Liver (tissue), 9 donors: ENCODE results near the gene CABLES1. TPM values are rescaled to one million over a fixed set of nuclear protein-coding genes. Genes with fewer than 3 reads are reported as not detected.
"Not testable (repeated sequence)": the region's sequence is repeated elsewhere in the genome, so short reads cannot be mapped to it uniquely, and the experiment has no call there.

Experiments used
- DNase-seq: peaks from one replicate; pipeline ENCODE4 v3.0.0-alpha.2; 2017; ENCODE audit warnings: low spot score
- H3K27ac ChIP-seq, 2 donors: one replicate each; pipeline ENCODE4 v1.7.0; 2013; ENCODE audit warnings: inconsistent platforms in 2 of 2, low read length in 2 of 2, control low read depth in 1 of 2, low read depth in 1 of 2, mild to moderate bottlenecking in 1 of 2
- H3K27me3 ChIP-seq, 4 donors: one replicate each; pipeline versions ENCODE4 v1.6.1 to v1.7.0; 2013; ENCODE audit warnings: low read length in 3 of 4, inconsistent platforms in 1 of 4, mild to moderate bottlenecking in 1 of 4, moderate library complexity in 1 of 4; ENCODE audit not compliant: control insufficient read depth in 4 of 4, insufficient read depth in 4 of 4
- H3K36me3 ChIP-seq, 4 donors: one replicate each; pipeline versions ENCODE4 v1.6.1 to v1.7.0; 2013; ENCODE audit warnings: low read length in 3 of 4, mild to moderate bottlenecking in 3 of 4, low read depth in 1 of 4, moderate library complexity in 1 of 4; ENCODE audit not compliant: control insufficient read depth in 4 of 4, insufficient read depth in 3 of 4
- H3K4me1 ChIP-seq, 4 donors: one replicate each; pipeline versions ENCODE4 v1.6.1 to v1.7.0; 2013; ENCODE audit warnings: low read length in 3 of 4, mild to moderate bottlenecking in 3 of 4, moderate library complexity in 1 of 4; ENCODE audit not compliant: control insufficient read depth in 4 of 4, insufficient read depth in 4 of 4
- H3K4me3 ChIP-seq, 3 donors: one replicate each; pipeline versions ENCODE4 v1.6.1 to v1.7.0; 2013; ENCODE audit warnings: low read length in 3 of 3, control low read depth in 1 of 3, low read depth in 1 of 3, mild to moderate bottlenecking in 1 of 3
- H3K9ac ChIP-seq, 2 donors: one replicate each; pipeline ENCODE4 v1.7.0; 2013; ENCODE audit warnings: low read length in 2 of 2, mild to moderate bottlenecking in 2 of 2, moderate library complexity in 2 of 2, control low read depth in 1 of 2, low read depth in 1 of 2
- H3K9me3 ChIP-seq, 4 donors: one replicate each; pipeline versions ENCODE4 v1.6.1 to v1.7.0; 2013; ENCODE audit warnings: low read length in 3 of 4; ENCODE audit not compliant: control insufficient read depth in 4 of 4
- CTCF ChIP-seq: fragments of 150-350 bp; IDR thresholded peaks from 2 replicates; pipeline ENCODE4 v1.5.1; 2017; ENCODE audit warnings: improper control_type of control experiment, low read depth, low read length; ENCODE audit not compliant: missing input control
- GABPA ChIP-seq, 2 donors: IDR thresholded peaks in 1 of 2; conservative IDR thresholded peaks in 1 of 2; 2 replicates each; pipeline ENCODE4 v1.6.1; 2016; ENCODE audit warnings: antibody characterized with exemption in 2 of 2, mild to moderate bottlenecking in 1 of 2, moderate library complexity in 1 of 2
- JUND ChIP-seq, 2 donors: IDR thresholded peaks; 2 replicates each; pipeline ENCODE4 v1.6.1; 2016; ENCODE audit warnings: antibody characterized with exemption in 2 of 2
- MAX ChIP-seq: IDR thresholded peaks from 2 replicates; pipeline ENCODE4 v1.6.1; 2016; ENCODE audit warnings: antibody characterized with exemption
- NR2F2 ChIP-seq: IDR thresholded peaks from 2 replicates; pipeline ENCODE4 v1.6.1; 2016; ENCODE audit warnings: antibody characterized with exemption
- RAD21 ChIP-seq, 2 donors: IDR thresholded peaks; 2 replicates each; pipeline ENCODE4 v1.6.1; 2016; ENCODE audit warnings: antibody characterized with exemption in 2 of 2, mild to moderate bottlenecking in 2 of 2
- SP1 ChIP-seq: IDR thresholded peaks from 2 replicates; pipeline ENCODE4 v1.6.1; 2018; ENCODE audit warnings: antibody characterized with exemption, mild to moderate bottlenecking
- TAF1 ChIP-seq: conservative IDR thresholded peaks from 2 replicates; pipeline ENCODE4 v1.6.1; 2016; ENCODE audit warnings: antibody characterized with exemption, mild to moderate bottlenecking
- WGBS: extraction: QIAGEN DNeasy Blood & Tissue Kit; methylation state at CpG from one replicate; pipeline ENCODE4 v1.1.7; 2013; 5-methylcytosine and 5-hydroxymethylcytosine counted together
- polyA plus RNA-seq, 2 donors: library from polyadenylated mRNA; stranded (reverse) in 1 of 2; unstranded in 1 of 2; fragments of 200-250 nt in 1 of 2; fragments of >200 nt in 1 of 2; fragmentation: Nextera tagmentation in 1 of 2; extraction: Ambion mirVana in 1 of 2; gene quantifications; one replicate each; pipeline versions ENCODE4 v1.2.1 to v1.2.3, GENCODE V29; 2013 to 2015
- total RNA-seq, 2 donors: library from RNA; depleted of rRNA; stranded (reverse); fragments of >200 nt; gene quantifications; one replicate each; pipeline ENCODE4 v1.2.3, GENCODE V29; 2014
- TF ChIP-seq, protein P1 (sequence below): IDR thresholded peaks from 2 replicates; pipeline ENCODE4 v1.6.1; 2016; ENCODE audit warnings: antibody characterized with exemption
- TF ChIP-seq, protein P2 (sequence below): IDR thresholded peaks from 2 replicates; pipeline ENCODE4 v1.6.1; 2016; ENCODE audit warnings: antibody characterized with exemption
- TF ChIP-seq, protein P3 (sequence below): IDR thresholded peaks from 2 replicates; pipeline ENCODE4 v1.6.1; 2016; ENCODE audit warnings: antibody characterized with exemption, mild to moderate bottlenecking
- donor health status: healthy.
- donor health status: healthy.
- donor health status: healthy.
- donor health status: healthy.
- donor health status: healthy.

CABLES1 gene
- total and polyA plus RNA-seq, 4 donors, result 3.3 to 8.9 (median 4.5) TPM

DNA sequence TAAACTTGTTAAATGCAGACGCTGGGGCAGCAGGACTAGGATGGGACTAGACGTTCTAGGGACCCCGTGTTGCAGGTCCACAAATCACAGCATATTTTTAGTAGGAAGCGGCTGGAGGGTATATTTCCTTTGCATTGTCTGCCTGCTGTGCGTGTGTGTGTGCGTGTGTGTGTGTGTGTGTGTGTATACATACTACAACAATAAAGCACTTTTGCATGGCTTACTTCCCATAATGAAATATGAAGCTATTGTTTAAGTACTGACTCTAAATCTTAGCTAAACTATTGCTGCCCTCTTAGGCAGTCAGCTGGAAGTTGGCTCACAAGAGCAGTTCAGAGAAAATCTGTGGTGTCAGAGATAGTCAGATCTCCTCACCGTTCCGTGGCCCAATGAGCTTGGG lies 133.4 kb downstream of the CABLES1 start (continued):
- TF ChIP-seq, protein P1, sequence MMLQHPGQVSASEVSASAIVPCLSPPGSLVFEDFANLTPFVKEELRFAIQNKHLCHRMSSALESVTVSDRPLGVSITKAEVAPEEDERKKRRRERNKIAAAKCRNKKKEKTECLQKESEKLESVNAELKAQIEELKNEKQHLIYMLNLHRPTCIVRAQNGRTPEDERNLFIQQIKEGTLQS, result no peak
- TF ChIP-seq NR2F2 (no peak), GABPA (IDR thresholded peaks at IDR 0.05 in 1 of 2, conservative IDR thresholded peaks at IDR 0.05 in 1 of 2) (no peak), RAD21 (IDR thresholded peaks at IDR 0.05) (no peak), TAF1 (no peak), SP1 (no peak), JUND (IDR thresholded peaks at IDR 0.05) (no peak)
- TF ChIP-seq, protein P2, sequence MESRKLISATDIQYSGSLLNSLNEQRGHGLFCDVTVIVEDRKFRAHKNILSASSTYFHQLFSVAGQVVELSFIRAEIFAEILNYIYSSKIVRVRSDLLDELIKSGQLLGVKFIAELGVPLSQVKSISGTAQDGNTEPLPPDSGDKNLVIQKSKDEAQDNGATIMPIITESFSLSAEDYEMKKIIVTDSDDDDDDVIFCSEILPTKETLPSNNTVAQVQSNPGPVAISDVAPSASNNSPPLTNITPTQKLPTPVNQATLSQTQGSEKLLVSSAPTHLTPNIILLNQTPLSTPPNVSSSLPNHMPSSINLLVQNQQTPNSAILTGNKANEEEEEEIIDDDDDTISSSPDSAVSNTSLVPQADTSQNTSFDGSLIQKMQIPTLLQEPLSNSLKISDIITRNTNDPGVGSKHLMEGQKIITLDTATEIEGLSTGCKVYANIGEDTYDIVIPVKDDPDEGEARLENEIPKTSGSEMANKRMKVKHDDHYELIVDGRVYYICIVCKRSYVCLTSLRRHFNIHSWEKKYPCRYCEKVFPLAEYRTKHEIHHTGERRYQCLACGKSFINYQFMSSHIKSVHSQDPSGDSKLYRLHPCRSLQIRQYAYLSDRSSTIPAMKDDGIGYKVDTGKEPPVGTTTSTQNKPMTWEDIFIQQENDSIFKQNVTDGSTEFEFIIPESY, result no peak

DNA sequence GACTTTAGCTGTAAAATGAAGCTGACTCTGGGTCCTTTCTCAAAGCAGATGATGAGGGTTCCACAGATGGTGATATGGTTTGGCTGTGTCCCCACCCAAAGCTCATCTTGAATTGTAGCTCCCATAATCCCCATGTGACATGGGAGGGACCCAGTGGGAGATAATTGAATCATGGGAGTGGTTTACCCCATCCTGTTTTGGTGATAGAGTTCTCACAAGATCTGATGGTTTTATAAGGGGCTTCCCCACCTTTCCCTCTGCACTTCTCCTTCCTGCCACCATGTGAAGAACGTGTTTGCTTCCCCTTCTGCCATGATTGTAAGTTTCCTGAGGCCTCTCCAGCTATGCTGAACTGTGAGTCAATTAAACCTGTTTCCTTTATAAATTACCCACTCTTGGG lies 133.8 kb downstream of the CABLES1 start:
- not testable (repeated sequence) for H3K9ac ChIP-seq, H3K36me3 ChIP-seq, H3K27ac ChIP-seq, H3K9me3 ChIP-seq, H3K27me3 ChIP-seq, DNase-seq, H3K4me3 ChIP-seq, H3K4me1 ChIP-seq
- WGBS, result 80% methylated on average over 1 of the region's 1 CpG

DNA sequence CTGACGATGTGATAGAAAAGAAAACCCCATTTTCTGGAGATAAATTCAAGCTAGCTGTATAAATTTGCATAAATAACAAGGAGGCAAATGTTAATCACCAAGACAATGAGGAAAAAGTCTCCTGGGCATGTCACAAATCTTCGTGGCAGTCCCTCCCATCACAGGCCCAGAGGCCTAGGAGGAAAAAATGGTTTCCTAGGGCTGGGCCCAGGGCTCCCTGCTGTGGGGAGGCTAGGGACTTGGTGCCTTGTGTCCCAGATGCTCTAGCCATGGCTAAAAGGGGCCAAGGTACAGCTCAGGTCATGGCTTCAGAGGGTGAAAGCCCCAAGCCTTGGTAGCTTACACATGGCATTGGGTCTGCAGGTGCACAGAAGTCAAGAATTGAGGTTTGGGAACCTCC lies 134.6 kb downstream of the CABLES1 start:
- Histone ChIP-seq H3K9ac (no peak overlapping the region), H3K27ac (no peak overlapping the region), H3K4me1 (no peaks in the 10 kb centered on the region), H3K27me3 (no peaks in the 10 kb centered on the region), H3K4me3 (no peak overlapping the region), H3K36me3 (no peaks in the 10 kb centered on the region), H3K9me3 (peaks cover 0 to 4% (median under 1%) of the 10 kb centered on the region in 4 donors)
- 97% methylated on average over 2 of the region's 2 CpGs for WGBS
- DNase-seq, result no peak
- TF ChIP-seq, protein P3, sequence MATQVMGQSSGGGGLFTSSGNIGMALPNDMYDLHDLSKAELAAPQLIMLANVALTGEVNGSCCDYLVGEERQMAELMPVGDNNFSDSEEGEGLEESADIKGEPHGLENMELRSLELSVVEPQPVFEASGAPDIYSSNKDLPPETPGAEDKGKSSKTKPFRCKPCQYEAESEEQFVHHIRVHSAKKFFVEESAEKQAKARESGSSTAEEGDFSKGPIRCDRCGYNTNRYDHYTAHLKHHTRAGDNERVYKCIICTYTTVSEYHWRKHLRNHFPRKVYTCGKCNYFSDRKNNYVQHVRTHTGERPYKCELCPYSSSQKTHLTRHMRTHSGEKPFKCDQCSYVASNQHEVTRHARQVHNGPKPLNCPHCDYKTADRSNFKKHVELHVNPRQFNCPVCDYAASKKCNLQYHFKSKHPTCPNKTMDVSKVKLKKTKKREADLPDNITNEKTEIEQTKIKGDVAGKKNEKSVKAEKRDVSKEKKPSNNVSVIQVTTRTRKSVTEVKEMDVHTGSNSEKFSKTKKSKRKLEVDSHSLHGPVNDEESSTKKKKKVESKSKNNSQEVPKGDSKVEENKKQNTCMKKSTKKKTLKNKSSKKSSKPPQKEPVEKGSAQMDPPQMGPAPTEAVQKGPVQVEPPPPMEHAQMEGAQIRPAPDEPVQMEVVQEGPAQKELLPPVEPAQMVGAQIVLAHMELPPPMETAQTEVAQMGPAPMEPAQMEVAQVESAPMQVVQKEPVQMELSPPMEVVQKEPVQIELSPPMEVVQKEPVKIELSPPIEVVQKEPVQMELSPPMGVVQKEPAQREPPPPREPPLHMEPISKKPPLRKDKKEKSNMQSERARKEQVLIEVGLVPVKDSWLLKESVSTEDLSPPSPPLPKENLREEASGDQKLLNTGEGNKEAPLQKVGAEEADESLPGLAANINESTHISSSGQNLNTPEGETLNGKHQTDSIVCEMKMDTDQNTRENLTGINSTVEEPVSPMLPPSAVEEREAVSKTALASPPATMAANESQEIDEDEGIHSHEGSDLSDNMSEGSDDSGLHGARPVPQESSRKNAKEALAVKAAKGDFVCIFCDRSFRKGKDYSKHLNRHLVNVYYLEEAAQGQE, result no peak
- TF ChIP-seq, protein P2, result no peak
- TF ChIP-seq CTCF (no peak), SP1 (no peak), NR2F2 (no peak), MAX (no peak), GABPA (IDR thresholded peaks at IDR 0.05 in 1 of 2, conservative IDR thresholded peaks at IDR 0.05 in 1 of 2) (no peak), JUND (IDR thresholded peaks at IDR 0.05) (no peak)
- TF ChIP-seq, protein P1, result no peak
